Fibroblast of mammary gland (primary cell): ENCODE data around the gene TBC1D17.
A peak's percentile ranks its signal among the peaks of the same experiment; 100 is the strongest.

Experiments
- DNase-seq: peaks from one replicate; pipeline ENCODE4 v3.0.0-alpha.2; 2010; ENCODE audit warnings: low read depth
- H3K4me3 ChIP-seq: 2 replicates; pipeline ENCODE4 v1.5.1; 2011; ENCODE audit warnings: low read depth, mild to moderate bottlenecking, low read length, moderate library complexity; ENCODE audit not compliant: control insufficient read depth
- TF ChIP-seq, protein P1 (sequence below): conservative IDR thresholded peaks from 2 replicates; pipeline ENCODE4 v1.5.1; 2011; ENCODE audit warnings: low read depth, low read length, inconsistent platforms; ENCODE audit not compliant: control insufficient read depth, insufficient read depth

TBC1D17 gene

DNA sequence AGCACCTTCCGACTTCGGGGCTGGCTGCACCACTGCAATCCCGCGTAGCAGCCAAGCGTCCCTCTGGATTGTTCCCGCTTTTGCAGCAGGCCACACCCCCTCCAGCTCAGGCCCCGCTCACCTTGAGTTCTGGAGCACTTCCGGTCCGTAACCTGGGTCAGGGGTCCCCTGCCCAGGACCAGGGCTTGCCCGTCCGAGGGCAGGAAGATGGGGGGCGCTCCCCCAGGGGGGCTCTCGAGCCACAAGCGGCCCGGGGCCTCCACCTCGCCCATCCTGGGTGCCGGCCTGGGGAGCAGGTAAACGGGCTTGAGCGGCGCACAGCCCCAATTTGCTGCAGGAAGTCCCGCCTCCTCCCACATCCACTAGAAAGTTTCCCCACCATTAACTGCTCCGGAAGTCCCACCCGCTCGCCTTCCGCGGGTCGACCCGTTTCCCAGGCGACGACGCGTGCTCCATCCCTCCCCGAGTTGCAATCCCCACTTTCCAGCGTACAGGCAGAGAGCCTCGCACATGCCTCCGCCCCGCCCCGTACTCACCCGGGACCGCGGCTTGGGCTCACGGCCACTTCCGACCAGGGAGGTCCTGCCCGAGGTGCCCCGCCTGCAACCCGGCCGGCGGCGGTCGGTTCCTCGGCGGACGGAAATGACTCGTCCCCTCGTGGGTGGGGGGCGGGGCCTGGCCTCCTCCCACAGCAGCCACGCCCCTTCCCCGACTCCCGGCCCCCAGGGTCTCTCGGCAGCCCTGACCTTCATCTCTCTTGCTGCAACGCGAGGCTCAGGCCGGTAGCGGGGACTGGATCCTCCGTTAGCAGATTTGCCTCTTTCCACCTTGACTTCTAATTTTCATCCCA lies 10.3 kb upstream of the TBC1D17 start, which contains the start of gene PNKP:
Gene PNKP (minus strand): TSS at position 644 of the 850 bp plus-strand sequence. CDS start 372 bp downstream, at position 272.
- peak; percentile 87 for DNase-seq
- H3K4me3 ChIP-seq = peak within 1 kb of the TSS; percentile 68
- TF ChIP-seq, protein P1, sequence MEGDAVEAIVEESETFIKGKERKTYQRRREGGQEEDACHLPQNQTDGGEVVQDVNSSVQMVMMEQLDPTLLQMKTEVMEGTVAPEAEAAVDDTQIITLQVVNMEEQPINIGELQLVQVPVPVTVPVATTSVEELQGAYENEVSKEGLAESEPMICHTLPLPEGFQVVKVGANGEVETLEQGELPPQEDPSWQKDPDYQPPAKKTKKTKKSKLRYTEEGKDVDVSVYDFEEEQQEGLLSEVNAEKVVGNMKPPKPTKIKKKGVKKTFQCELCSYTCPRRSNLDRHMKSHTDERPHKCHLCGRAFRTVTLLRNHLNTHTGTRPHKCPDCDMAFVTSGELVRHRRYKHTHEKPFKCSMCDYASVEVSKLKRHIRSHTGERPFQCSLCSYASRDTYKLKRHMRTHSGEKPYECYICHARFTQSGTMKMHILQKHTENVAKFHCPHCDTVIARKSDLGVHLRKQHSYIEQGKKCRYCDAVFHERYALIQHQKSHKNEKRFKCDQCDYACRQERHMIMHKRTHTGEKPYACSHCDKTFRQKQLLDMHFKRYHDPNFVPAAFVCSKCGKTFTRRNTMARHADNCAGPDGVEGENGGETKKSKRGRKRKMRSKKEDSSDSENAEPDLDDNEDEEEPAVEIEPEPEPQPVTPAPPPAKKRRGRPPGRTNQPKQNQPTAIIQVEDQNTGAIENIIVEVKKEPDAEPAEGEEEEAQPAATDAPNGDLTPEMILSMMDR = no peak

DNA sequence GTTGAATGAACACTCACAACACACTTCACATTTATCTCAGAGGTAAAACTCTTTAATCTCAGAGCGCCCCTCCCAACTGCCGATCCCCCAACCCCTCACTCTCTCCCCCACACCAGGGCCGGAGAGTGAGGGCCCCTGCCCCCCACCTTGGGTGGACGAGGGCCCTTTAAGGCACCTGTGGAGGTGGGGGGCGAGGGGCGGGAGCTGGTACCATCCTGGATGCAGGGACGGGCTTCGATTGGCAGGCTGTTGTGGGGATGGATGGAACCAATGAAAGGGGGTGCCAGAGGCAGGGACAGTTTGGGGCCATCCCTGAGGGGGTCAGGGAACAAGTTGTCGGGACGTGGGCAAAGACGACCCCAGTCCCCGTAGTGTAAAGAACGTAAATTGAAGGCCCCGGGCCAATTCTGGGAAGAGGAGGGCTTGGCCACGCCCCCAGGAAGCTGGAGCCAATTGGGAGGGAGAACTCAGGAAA lies 8.5 kb upstream of the TBC1D17 start:
- TF ChIP-seq, protein P1 = no peak
- H3K4me3 ChIP-seq = peak overlapping the region; percentile 46
- no peak for DNase-seq

DNA sequence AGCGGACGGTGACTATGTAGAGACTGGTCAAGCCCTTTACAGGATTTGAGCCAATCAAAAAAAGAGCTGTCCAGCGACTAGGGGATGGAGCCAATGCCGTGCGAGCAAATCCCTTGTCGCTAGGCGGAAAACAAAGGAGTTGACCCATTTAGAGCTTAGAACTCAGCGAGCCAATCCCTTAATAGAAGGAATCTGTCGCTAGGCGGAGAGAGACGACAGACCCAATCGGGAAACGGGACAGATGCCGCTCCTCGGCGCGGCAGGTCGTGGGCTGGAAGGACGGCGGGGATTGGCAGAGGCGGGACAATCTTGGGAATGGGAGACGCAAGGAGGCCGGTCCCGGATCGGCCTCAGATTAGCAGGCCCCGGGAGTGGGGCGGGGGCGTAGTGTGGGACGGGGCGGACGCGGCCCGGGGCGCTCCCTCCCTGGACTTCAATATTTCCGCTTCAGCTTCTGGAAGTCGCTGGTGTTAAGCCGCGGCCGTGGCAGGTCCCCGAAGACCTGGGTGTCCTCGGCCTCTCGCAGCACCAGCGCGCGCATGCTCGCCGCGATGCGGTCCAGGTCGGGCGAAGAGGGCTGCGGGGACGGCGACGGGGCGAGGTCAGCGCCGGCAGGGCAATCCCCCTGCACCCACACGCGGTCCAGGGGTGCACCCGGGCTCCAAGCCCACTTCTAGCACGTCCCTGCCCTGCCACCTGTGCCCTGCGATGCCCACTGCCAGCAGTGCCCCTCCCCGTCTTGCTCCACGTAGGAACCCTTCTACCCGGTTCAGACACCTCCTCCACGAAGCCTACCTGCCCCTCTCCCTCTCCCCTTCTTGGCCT lies 7.8 kb upstream of the TBC1D17 start:
- H3K4me3 ChIP-seq = peak overlapping the region; percentile 49
- TF ChIP-seq, protein P1 = no peak
- peak; percentile 100 for DNase-seq

GRCh38 chr19:49870309-49870901 lies 7.1 kb upstream of the TBC1D17 start:
- TF ChIP-seq, protein P1 = no peak
- H3K4me3 ChIP-seq = peak overlapping the region; percentile 49
- no peak for DNase-seq

GRCh38 chr19:49871349-49871985 lies 6.0 kb upstream of the TBC1D17 start:
- TF ChIP-seq, protein P1 = no peak
- no peak overlapping the region for H3K4me3 ChIP-seq
- peak; percentile 38 for DNase-seq
